ENCODE data around the gene LRCH3.

LRCH3 gene

GRCh38 chr3:197810901-197811300 is 19.8 kb downstream of the LRCH3 start:
- Histone ChIP-seq H3K27me3 (no peaks in the 10 kb centered on the region), H3K9me3 (no peaks in the 10 kb centered on the region), H3K4me1 (peaks cover 0 to 52% (median 31%) of the 10 kb centered on the region in 4 donors), H3K36me3 (no peaks in the 10 kb centered on the region), H3K4me3 (no peak overlapping the region), H3K27ac (no peak overlapping the region)
- TF ChIP-seq CTCF (IDR thresholded peaks at IDR 0.05) = no peak
- no peak for DNase-seq
- intact Hi-C loops (cut with DNase I; ENCODE audit: low total_unique reads) = no loop called here

- H3K27ac ChIP-seq = peak overlapping the region; percentile 32 to 40
- no peaks in the 10 kb centered on the region for H3K27me3 ChIP-seq
- intact Hi-C loops (cut with DNase I; ENCODE audit: low total_unique reads) = no loop called here
- H3K4me1 ChIP-seq = peaks cover 0 to 52% (median 31%) of the 10 kb centered on the region in 4 donors
- H3K36me3 ChIP-seq = no peaks in the 10 kb centered on the region
- TF ChIP-seq CTCF (IDR thresholded peaks at IDR 0.05) = no peak
- H3K4me3 ChIP-seq = no peak overlapping the region
- no peaks in the 10 kb centered on the region for H3K9me3 ChIP-seq
- peak in 1 of 2 donors; percentile 81 for DNase-seq
Observed at GRCh38 chr3:197811343-197811742, 20.3 kb downstream of the LRCH3 start.

DNA sequence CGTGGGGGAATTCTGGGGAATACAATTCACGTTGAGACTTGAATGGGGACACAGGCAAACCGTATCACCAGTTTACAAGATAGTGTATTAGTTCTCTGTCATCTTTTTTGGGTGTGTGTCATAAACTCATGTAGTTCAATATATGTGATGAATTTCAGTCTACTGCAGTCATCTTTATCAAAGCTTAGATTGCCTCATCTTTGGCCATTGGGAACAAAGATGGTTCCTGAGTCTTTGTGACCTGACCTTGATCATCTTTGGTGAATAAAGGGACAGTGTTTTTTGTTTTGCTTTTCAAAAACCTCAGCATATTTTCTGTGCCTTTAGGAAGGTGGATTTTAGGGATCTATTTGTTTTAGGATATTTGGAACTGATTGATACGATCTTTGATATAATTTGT is 23.3 kb downstream of the LRCH3 start:
- intact Hi-C loops (cut with DNase I; ENCODE audit: low total_unique reads) = no loop called here
- no peak overlapping the region for H3K27ac ChIP-seq

DNA sequence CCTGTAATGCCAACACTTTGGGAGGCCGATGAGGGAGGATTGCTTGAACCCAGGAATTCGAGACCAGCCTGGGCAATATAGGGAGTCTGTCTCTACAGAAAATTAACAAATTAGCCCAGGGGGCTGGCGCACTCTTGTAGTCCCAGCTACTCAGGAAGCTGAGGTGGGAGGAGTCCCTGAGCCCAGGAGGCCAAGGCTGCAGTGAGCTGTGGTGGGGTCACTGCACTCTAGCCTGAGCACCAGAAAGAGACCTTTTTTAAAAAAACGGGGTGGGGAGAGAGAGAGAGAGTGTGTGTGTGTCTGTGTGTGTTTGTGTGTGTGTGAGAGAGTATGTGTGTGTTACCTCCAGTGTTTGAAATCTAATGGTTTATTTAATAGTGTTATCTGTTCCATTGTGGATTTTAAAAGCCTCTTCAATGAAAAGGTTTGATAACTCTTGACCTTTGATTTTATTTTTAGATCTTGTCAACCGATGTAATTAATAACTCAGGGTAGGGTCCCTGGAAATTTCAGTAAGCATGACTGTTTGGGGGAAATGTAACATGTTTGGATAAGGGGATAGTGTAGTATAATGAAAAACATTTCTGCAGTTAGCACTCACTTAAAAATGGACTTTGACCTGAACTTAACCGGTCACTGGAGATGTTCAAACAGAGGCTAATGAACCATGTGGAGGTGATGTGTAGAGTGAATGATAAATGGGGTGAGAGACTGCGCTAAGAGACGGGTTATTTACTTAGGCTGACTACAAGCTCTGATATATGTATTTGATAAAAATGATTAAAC is 29.7 kb downstream of the LRCH3 start:
- intact Hi-C loops (cut with DNase I; ENCODE audit: low total_unique reads) = no loop called here
- Histone ChIP-seq H3K4me3 (no peak overlapping the region), H3K4me1 (peaks cover 0 to 16% (median 2%) of the 10 kb centered on the region in 4 donors), H3K9me3 (no peaks in the 10 kb centered on the region), H3K36me3 (peaks cover 0 to 24% (median 15%) of the 10 kb centered on the region in 3 donors), H3K27ac (no peak overlapping the region), H3K27me3 (no peaks in the 10 kb centered on the region)
- DNase-seq = no peak
- TF ChIP-seq CTCF (IDR thresholded peaks at IDR 0.05) = no peak

More for the DNA sequence above, 23.3 kb downstream of the LRCH3 start:
- peaks cover 0 to 33% (median 20%) of the 10 kb centered on the region in 4 donors for H3K4me1 ChIP-seq
- H3K27me3 ChIP-seq = no peaks in the 10 kb centered on the region
- no peaks in the 10 kb centered on the region for H3K36me3 ChIP-seq
- DNase-seq = no peak
- no peak for TF ChIP-seq CTCF (IDR thresholded peaks at IDR 0.05)
- no peaks in the 10 kb centered on the region for H3K9me3 ChIP-seq
- H3K4me3 ChIP-seq = no peak overlapping the region

- no peaks in the 10 kb centered on the region for H3K27me3 ChIP-seq
- TF ChIP-seq CTCF (IDR thresholded peaks at IDR 0.05) = no peak
- H3K9me3 ChIP-seq = no peaks in the 10 kb centered on the region
- H3K36me3 ChIP-seq = peaks cover 51 to 69% (median 66%) of the 10 kb centered on the region in 3 donors
- peaks cover 0 to 4% (median 0%) of the 10 kb centered on the region in 4 donors for H3K4me1 ChIP-seq
- intact Hi-C loops (cut with DNase I; ENCODE audit: low total_unique reads) = no loop called here
- no peak overlapping the region for H3K4me3 ChIP-seq
- DNase-seq = no peak
- no peak overlapping the region for H3K27ac ChIP-seq
Observed at GRCh38 chr3:197829397-197830045, 38.5 kb downstream of the LRCH3 start.

Measured in tibial artery (tissue), 4 donors.